ENCODE results near the gene ABCA2.

ABCA2 gene

DNA sequence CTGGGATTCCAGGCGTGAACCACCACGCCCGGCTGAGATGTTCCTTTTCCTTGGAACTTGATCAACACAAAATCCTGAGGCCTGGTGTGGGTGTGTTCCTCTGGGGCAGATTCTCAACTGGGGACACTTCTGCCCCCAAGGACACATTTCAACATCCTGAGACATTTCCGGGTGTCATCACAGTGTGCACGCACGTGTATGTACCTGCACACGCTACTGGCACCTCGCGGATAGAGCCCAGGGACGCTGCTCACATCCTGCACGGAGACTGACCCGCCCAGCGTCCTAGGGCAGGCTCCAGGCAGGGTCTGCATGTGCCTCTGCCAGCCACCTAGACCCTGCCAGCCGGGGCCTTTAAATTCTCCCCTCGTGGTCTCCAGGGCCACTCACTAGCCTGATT lies 34.3 kb upstream of the ABCA2 start:
- no peak for DNase-seq

DNA sequence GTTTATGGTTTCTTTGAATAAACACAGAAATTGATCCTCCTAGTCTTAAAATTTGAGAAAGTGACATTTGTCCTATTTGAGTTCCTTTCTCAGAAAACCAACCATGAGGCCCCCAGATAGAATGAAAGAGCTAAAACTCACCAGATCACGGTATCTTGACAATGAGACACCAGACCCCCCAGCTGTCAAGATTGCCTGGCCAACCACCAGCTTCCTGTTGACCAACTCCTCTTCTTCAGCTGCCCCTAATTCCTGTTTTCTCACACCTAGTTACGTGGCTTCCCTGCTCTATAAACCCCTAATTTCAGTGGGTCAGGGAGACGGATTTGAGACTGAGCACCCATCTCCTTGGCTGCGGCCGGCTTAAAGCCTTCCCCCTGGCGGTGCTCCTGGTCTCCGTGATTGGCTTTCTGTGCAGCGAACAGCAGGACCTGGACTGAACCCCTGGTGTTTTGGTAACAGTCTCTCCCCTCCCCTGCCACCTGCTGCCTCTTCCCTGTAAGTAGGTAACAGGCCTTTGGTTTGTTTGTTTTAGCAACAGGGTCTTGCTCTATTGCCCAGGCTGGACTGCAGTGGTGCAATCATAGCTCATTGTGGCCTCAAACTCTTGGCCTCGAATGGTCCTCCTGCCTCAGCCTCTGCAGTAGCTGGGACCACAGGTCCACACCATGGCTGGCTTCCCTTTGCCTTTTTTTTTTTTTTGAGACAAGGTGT lies 30.6 kb upstream of the ABCA2 start:
- DNase-seq: no peak

GRCh38 chr9:137057545-137057944 lies 29.5 kb upstream of the ABCA2 start:
- DNase-seq: no peak

DNA sequence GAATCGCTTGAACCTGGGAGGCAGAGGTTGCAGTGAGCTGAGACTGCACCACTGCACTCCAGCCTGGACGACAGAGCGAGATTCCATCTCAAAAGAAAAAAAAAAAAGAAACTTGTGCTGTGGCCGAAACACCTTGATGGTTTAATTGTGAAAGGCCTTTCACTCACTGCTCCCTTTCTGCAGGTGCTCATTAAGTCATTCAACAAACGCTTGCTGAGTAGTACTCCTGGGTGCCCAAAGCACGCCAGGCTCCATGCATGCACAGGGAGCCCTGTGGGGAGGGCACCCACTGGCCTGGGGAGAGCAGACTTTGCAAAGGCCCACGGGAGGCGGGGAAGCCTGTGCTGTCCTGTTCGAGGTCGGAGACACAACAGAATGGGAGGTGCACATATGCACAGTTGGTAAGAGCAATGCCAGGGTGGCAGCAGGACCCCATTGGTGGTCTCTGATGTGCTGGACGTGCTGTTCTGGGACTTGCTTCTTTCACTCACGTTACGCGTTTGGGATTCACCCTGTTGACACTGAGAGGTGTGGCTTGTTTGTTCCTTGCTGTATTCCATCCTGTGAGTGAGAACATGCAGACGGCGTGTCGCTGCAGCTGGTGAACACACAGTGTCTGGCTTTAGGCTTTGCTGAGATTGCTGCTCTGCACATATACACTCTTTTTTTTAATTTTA lies 28.8 kb upstream of the ABCA2 start:
- no peak for DNase-seq

DNA sequence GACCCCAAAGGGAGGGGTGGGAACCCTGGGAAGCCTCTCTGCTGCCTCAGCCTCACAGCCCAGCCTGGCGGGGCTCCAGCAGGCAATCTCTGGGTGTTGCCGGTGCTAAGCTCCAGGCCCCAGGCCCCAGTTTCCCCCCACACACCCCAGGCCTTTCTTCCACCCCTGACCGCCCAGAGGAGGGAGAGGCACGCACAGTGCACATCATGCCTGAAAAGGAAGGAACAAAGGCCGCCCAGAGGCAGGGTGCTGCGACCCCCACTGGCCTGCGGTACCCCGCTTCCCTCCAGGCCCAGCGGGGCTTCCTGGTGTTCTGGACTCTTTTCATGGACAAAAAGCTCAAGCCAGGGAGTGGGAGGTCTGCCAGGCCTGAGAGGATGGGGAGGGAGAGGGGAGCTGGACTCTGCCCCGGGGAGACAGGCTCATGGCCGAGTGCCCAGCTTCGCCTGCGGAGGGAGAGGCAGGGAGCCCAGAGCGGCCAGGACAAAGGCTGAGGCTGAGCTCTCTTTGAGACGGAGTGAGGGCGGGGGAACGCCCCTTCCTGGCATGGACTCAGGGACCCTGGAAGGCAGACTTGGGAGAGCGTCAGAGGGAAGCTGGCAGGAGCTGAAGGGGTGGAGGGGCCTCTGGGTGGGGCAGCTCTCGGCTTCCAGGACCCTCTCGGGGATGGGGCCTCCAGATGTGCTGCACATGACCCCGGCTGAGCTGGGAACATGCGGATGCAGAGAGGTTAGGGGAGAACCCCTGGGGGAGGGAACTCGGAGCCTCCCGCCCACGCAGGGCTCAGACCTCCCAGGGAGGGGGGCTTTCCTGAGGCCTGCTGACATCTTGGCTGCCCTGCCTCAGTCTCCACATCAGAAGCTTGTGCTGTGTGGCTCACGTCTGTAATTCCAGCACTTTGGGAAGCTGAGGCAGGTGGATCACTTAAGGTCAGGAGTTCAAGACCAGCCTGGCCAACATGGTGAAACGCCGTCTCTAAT lies 27.6 kb upstream of the ABCA2 start:
- DNase-seq: no peak

DNA sequence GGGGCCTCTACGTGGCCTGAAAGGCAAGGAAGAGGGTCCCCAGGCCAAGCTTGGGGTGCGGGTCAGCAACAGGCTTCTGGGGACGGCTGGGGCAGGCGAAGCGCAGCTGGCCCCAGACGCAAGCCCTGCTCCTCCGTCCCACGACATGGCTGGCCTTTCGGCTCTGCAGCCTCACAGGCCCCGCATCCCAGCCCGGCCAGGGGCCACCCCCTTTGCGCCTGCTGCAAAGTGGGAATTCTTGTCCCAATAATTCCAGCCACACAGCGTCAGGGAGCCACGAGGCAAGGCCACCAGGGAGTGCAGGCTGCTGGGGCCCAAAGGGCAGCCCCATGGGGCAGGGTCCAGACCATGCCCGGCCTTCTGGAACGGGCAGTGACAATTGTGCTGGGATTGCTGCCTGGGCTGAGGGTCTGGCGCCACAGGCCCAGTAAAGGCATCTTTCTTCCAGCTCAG lies 26.9 kb upstream of the ABCA2 start:
- DNase-seq: no peak

DNA sequence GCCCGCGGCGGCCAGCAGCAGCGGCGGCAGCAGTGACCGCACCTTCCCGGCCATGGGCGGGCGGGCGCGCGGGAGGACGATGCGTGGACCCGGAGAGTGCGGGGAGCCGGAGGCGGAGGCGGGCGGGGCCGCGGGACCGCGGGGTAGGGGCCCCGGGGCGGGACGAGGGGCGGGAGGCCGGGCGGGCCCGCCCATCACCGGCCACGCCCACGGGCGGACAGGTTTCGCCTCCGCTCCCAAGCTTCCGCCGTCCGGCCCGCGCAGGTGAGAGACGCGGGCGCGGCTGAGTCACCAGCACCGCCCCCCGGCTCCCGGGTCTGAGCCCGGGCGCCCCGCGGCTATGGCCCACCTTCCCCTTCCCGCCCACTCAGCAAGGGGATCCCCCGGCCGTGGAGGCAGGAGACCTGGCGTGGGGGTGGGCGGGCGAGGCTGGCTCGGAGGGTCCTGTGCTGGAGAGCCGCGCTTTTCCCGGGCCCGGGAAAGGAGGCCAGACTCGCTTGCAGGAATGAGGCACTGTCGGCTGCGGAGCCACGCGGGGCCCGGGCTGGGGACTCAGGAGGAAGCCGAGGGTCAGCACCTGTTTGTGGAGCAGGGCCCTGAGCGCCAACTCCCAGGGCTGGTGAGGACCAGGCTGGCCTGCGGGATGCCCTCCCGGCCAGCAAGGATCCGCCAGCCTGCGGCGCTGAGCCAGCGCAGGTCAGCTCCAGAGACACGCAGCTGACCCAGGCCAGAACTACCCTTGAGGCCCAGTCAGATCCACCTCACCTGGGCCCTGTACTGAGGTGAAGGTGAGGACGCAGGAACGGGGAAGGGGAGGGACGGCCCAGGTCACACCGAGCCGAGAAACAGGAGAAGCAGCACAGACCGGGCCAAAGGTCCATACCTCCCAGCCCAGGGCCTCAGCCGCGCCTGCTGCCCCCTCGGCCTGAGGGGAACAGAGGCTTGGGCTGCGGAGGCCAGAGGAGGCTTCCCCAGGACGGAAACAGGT lies 26.2 kb upstream of the ABCA2 start, which contains the start of gene ENTPD2:
TSS of gene ENTPD2 (minus strand) at position 118 of the 988 bp plus-strand sequence. CDS start at position 54, 64 bp downstream.
- no peak for DNase-seq

DNA sequence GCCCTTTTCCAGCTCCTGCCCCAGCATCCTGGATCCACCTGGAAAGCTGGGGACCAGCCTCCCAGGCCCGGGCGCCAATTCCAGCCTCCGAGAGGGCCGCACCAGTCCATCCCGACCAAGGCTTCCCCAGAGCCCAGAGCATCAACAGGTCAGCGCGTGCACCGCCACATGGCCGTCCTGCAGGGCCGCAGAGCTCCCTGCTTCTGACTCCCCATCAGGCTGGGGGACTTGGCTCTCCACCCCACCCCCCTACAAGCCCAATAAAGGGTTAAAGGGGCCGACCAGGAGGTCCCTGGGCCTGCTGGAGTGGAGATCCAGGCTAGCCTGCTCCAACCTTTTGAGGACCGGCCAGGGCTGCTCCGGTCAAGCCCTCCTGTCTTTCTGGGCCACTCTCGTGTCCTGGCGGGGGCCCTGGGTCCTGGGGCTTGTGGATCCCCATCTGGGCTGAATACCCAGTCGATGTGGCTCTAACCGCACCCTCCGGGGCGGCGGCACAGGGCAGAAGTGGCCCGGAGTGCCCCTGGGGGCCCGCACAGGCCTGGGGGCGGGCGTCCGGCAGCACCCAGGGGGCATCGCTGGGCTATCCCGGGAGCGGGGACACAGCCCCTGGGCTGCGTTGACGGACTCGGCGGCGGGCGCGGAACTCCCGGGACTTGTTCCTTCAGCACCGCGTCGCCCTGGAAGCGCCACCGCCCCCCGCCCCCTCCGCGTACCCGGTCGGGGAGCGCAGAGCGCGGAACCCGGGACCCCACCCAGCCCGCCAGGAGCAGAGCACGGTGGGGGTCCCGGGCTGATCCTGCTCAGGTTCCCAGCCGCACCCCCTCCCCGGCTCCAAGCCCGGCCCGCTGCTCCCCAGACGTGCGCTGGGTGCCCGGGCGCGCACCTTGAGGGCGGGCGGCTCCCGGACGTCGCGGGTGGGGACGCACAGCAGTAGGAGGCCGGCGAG lies 25.2 kb upstream of the ABCA2 start:
- no peak for DNase-seq

DNA sequence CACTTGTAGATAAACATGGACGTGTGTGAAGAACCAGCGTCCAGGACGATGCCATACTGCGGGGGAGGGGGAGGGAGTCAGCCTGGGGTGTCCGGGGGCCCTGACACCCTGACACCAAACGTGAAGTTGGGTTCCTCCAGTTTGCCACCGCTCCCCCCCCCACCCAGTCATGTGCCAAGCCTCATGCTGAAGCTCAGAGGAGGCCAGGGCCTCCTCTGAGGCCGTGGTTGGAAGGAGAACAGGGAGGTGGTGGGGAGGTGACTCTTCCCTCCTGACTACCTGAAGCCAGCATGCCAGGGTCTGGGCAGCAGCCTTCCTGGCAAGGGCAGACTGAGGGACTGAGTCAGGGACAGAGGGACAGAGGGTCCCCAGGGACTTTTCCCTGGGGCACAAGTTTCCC lies 24.3 kb upstream of the ABCA2 start:
- no peak for DNase-seq

GRCh38 chr9:137051145-137051724 lies 23.2 kb upstream of the ABCA2 start:
- DNase-seq: no peak

DNA sequence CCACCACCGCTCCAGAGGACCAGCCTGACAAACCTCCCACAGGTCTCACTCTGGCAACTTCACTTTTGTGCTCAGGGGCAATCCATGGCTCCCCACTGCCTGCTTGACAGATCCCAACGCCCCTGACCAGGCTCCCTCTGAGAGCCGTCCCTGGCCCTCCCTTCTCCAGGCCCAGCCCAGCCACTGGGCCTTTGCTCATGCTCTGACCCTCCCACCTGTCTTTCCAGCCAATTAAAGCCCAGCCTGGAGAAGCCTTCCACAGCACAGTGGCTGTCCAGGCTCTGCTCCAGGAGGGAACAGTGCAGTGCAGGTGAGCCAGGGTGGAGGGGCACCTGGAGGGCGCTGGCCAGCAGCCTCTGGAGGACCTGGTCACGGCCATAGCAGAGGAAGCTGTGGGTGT lies 22.5 kb upstream of the ABCA2 start:
- no peak for DNase-seq

DNA sequence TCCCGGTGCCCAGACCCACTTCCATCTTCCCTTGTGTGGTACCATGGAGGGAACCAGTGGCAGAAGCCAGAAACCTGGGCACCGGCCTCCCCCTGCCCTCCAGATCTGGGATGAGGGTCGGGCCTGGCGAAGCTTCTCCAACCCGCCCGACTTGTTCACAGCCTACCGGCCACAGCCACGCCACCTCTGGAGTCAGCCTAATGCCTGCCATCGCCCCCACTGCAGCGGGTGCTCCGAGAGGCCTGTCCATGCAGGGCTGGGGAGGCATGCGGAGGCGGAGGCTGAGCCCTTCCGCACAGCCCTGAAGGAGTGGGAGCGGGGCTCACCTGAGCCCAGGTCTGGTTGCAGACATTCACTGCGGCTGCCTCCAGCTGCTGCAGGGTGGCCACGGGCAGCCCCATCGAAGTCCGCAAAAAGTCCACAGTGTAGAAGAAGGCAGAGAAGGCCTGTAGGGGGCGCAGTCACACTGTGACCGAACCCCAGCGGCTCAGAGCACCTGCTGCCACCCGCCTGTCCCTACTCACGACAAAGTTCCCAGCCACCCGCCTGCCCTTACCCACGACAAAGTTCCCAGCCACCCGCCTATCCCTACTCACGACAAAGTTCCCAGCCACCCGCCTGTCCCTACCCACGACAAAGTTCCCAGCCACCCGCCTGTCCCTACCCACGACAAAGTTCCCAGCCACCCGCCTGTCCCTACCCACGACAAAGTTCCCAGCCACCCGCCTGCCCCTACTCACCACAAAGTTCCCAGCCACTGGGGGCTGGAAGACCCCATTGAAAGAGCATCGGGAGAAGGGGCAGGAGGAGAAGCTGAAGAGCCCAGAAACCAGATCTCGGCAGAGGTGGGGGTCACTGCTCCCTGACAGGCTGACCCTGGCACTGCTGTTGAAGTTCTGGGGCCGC lies 21.8 kb upstream of the ABCA2 start:
- peak; percentile 49 for DNase-seq

DNA sequence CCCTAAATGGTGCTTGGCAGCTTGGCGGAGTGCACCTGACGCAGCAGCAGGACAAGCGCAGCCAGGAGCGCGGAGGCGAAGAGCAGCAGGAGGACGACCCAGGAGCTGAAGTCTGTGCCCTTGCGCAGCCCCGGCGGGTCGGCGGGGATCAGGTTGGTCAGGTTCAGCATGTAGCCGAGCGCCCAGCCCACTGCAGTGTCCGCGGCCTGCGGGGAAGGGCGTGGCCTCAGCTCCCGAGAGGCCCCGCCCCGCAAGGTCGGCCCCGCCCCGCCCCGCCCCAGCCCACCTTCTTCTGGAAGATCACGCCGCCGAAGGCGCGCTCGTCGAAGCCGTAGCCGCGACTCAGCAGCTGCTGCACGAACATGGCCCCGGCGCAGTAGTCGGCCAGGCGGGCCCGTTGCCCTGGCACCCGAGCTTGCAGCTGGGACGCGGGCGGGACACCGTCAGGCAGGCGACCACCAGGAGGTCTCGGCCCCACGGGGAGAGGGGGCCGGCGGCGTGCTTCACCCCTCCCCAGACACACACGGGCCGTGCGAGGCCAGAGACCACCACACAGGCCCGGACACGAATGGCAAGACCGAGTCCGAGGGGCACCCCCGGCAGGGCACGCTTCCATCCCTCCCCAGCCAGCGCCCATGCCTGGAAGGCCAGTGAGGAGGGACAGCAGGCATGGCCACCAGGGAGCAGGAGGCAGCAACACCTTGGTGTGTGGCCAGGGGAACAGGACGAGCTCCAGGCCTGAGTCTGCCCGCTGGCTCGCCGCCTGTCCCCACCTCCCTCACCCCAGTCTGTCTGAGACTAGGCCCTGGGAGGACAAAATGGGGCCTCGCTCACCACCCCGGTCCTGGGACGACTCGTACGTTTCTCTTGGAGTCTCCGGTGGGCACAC lies 20.9 kb upstream of the ABCA2 start:
- DNase-seq: no peak

DNA sequence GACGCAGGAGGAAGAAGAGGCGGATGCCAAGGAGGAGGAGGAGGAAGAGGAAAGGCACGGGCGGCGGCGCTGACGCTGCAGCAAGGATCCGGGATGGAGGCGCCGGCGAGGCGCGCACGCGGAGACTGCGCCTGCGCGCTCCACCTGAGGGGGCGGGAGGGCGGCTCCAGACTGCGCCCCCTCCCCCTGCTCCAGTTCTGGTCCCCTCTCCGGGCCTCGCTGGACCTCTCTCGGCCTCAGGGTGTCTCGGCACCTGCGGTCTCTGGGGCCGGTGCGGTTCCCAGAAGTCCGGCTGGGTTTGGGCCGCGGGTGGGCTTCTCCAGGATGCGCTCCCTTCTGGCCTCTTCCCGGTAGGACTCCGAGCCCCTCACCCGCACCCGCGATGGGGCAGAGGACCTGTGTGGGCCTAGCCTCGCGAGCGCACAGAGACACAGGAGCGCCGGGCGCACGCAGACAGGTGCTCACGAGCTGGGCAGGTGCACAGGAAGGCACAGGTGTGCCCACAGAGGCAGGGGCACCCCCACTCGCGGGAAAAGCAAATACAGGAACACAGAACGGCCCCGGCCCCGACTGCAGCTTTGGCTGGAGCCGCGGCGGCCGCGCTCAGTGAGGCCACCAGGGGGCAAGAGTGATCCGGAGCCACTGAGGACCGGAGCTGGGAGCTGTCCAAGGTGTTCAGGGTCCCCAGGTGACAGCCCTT lies 18.2 kb upstream of the ABCA2 start, which contains the start of gene NPDC1:
TSS of gene NPDC1 (minus strand) at position 90 of the 700 bp plus-strand sequence. CDS start 188 bp downstream, outside the sequence.
- DNase-seq: peak; percentile 85

DNA sequence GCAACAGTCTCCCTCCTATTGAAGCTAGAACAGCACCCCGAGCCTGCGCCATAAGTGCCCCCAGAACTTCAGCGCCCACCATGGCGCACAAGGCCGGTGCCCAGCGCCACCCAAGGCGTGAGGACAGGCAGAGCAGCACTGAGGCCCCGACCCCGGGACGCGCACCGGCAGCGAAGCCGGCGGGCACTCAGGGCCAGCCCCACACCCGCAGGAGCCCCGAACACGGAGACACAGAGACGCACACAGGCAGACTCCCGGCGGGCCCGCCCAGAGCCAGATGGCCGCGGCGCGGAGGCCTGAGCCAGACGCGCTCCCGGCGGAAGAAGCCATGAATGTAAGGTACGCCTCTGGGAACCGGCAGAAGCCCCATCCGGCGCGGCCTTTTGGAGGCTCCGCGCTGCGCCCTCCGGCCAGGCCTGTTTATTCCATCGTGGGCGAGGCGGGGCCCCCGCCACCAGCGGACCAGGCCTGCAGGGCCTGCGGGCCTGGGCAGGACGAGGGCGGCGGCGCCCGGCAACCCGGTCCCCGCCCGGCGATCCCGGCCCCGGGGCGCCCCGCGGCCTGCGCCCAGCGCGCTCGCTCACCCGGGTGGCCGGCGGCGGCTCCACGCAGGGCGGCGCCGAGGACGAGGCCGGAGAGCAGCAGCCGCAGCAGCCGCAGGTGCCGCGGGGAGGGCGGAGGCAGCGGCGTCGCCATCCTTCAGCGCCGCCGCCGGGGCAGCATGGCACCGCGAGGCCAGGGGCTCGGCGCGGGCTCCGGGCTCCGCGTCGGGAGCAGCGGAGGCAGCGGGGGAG lies 17.5 kb upstream of the ABCA2 start:
- no peak for DNase-seq

- no peak for DNase-seq
Observed at GRCh38 chr9:137044502-137045177, 16.6 kb upstream of the ABCA2 start.

Data from stimulated activated CD4-positive, alpha-beta T cell treated with anti-CD3 and anti-CD28 coated beads, Interleukin-4, amount 100 ng/mL, for 24 hours (primary cell).